Naive thymus-derived CD4-positive, alpha-beta T cell (primary cell): ENCODE data around the gene PPM1H. TPM values are rescaled to one million over a fixed set of nuclear protein-coding genes. Genes with fewer than 3 reads are reported as not detected.
A peak's percentile ranks its signal among the peaks of the same experiment; 100 is the strongest.

ENCODE experiments used
- ATAC-seq: fragments of 150-1000 bp; cut with Tn5 transposase; 2 replicates; pipeline ENCODE4 v1.10.0; 2021; ENCODE audit warnings: mild to moderate bottlenecking, moderate library complexity
- CTCF ChIA-PET: fragments of 350-600 bp; sonication (Branson Sonifier 250); formaldehyde crosslinking; loops from one replicate; lab custom pipeline; 2021; ENCODE audit warnings: antibody characterized with exemption; lab: Charles Lee
- POLR2A ChIA-PET: fragments of 350-600 bp; sonication (Branson Sonifier 250); formaldehyde crosslinking; loops from one replicate; lab custom pipeline; 2021; ENCODE audit warnings: antibody characterized with exemption, inconsistent platforms; lab: Charles Lee
- DNase-seq, 9 donors: peaks; one replicate each; pipeline versions ENCODE4 v3.0.0 to v3.0.0-alpha.2; 2020 to 2022; ENCODE audit warnings: mixed read lengths in 1 of 9
- H3K27ac ChIP-seq: one replicate; pipeline ENCODE4 v1.7.0; 2013; ENCODE audit warnings: mild to moderate bottlenecking, low read depth, low read length, moderate library complexity
- H3K27me3 ChIP-seq, 2 donors: one replicate each; pipeline ENCODE4 v1.7.0; 2013; ENCODE audit warnings: low read length in 2 of 2, mild to moderate bottlenecking in 2 of 2, moderate library complexity in 2 of 2; ENCODE audit not compliant: control insufficient read depth in 2 of 2, insufficient read depth in 2 of 2
- H3K36me3 ChIP-seq, 3 experiments: 1 replicate in 2 of 3; 2 replicates in 1 of 3; pipeline ENCODE4 v1.7.0; 2013; ENCODE audit warnings: low read length in 3 of 3, mild to moderate bottlenecking in 3 of 3, moderate library complexity in 1 of 3; ENCODE audit not compliant: insufficient read depth in 3 of 3, control insufficient read depth in 2 of 3
- H3K4me1 ChIP-seq, 2 donors: one replicate each; pipeline ENCODE4 v1.7.0; 2013; ENCODE audit warnings: low read length in 2 of 2, mild to moderate bottlenecking in 2 of 2, moderate library complexity in 1 of 2; ENCODE audit not compliant: control insufficient read depth in 2 of 2, insufficient read depth in 2 of 2
- H3K4me3 ChIP-seq: 2 replicates; pipeline ENCODE4 v1.7.0; 2013; ENCODE audit warnings: mild to moderate bottlenecking, low read length
- H3K9me3 ChIP-seq, 3 experiments: 1 replicate in 2 of 3; 2 replicates in 1 of 3; pipeline ENCODE4 v1.7.0; 2013; ENCODE audit warnings: low read length in 3 of 3; ENCODE audit not compliant: control insufficient read depth in 2 of 3
- H3K27ac Mint-ChIP-seq, 9 donors: one replicate each; pipeline ENCODE4 v1.8.0; 2020 to 2022; ENCODE audit warnings: mixed read lengths in 9 of 9, mild to moderate bottlenecking in 8 of 9, moderate library complexity in 5 of 9, inconsistent platforms in 2 of 9
- H3K27me3 Mint-ChIP-seq, 5 donors: one replicate each; pipeline ENCODE4 v1.8.0; 2021 to 2022; ENCODE audit warnings: mixed read lengths in 5 of 5, mild to moderate bottlenecking in 1 of 5
- H3K36me3 Mint-ChIP-seq, 5 donors: one replicate each; pipeline ENCODE4 v1.8.0; 2020 to 2022; ENCODE audit warnings: mixed read lengths in 5 of 5, mild to moderate bottlenecking in 3 of 5, inconsistent platforms in 1 of 5
- H3K4me1 Mint-ChIP-seq, 7 donors: one replicate each; pipeline ENCODE4 v1.8.0; 2020 to 2022; ENCODE audit warnings: mixed read lengths in 7 of 7, mild to moderate bottlenecking in 3 of 7, inconsistent platforms in 1 of 7
- H3K4me3 Mint-ChIP-seq, 10 donors: one replicate each; pipeline ENCODE4 v1.8.0; 2020 to 2022; ENCODE audit warnings: mild to moderate bottlenecking in 10 of 10, mixed read lengths in 10 of 10, moderate library complexity in 6 of 10, inconsistent platforms in 2 of 10
- H3K9me3 Mint-ChIP-seq, 11 donors: one replicate each; pipeline ENCODE4 v1.8.0; 2020 to 2022; ENCODE audit warnings: mixed read lengths in 11 of 11, mild to moderate bottlenecking in 4 of 11, inconsistent platforms in 1 of 11, moderate library complexity in 1 of 11
- intact Hi-C, 2 donors: fragments of 100-400 bp; cut with micrococcal nuclease; formaldehyde crosslinking; loops; one replicate each; pipeline ENCODE4 v1.15.1; 2023
- polyA plus RNA-seq, 2 donors: library from polyadenylated mRNA; unstranded; fragments of 300-500 nt; fragmentation: Illumina TruSeq; gene quantifications; one replicate each; pipeline ENCODE4 v1.2.3, GENCODE V29; 2021
- total RNA-seq, 6 experiments: library from RNA in 5 of 6; stranded (reverse) in 5 of 6; gene quantifications; 1 replicate in 5 of 6; 2 replicates in 1 of 6; pipeline ENCODE4 v1.2.3 and lab custom pipeline; 2021 to 2026

The PPM1H gene
- total and polyA plus RNA-seq, 7 experiments from 2014 or later: 0.08 to 2.1 (median 0.34) TPM; not detected in 4

DNA sequence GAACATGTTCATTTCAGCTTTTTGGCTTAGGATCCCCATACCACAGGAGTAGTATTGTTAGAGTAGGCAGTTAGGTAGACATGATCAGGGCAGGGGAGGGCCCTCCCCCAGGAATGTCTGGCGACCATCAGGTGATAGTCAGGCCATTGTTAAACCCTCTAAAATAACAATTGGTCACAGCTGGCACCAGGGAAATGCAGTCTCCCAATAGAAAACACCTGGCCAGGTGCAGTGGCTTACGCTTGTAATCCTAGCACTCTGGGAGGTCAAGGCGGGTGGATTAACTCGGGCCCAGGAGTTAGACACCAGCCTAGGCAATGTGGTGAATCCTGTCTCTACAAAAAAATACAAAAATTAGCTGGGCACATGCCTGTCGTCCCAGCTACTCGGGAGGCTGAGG lies 281.2 kb downstream of the PPM1H start:
- Histone ChIP-seq H3K27ac (no peak overlapping the region), H3K27me3 (no peaks in the 10 kb centered on the region), H3K4me3 (no peak overlapping the region), H3K4me1 (peaks cover 0 to 4% of the 10 kb centered on the region in 2 donors), H3K36me3 (no peaks in the 10 kb centered on the region), H3K9me3 (no peaks in the 10 kb centered on the region)
- intact Hi-C loops: no loop called here
- Mint-ChIP-seq H3K36me3 (no peaks in the 10 kb centered on the region), H3K4me3 (no peak overlapping the region), H3K27ac (no peak overlapping the region), H3K4me1 (peaks cover 0 to 8% (median 4%) of the 10 kb centered on the region in 7 donors), H3K27me3 (peaks cover 0 to 30% (median 21%) of the 10 kb centered on the region in 5 donors), H3K9me3 (peaks cover 0 to 3% (median 0%) of the 10 kb centered on the region in 11 donors)
- POLR2A ChIA-PET: no interaction called here
- CTCF ChIA-PET: no interaction called here
- DNase-seq: no peak
- ATAC-seq: no peak

DNA sequence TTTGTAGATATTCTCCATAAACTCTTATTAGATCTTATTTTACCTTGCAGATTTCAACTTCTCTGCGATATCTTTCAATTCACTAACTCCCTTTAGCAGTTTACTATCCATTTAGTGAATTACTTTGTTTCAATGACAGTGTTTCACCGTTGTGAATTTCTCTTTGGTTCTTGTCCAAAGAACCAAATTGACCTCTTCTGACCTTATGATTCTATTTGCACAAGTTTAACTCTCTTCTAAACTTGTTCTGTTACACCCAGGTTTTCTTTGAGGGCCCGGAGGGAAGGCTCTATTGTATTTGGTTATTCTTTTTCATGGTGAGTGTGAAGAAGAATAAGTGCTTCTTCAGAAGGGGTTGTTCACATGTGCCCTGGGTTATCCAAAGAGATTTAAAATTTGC lies 281.6 kb downstream of the PPM1H start:
- H3K36me3 Mint-ChIP-seq: no peaks in the 10 kb centered on the region
- Histone ChIP-seq H3K36me3 (no peaks in the 10 kb centered on the region), H3K27ac (no peak overlapping the region), H3K4me3 (no peak overlapping the region), H3K4me1 (peaks cover 0 to 4% of the 10 kb centered on the region in 2 donors), H3K9me3 (no peaks in the 10 kb centered on the region), H3K27me3 (no peaks in the 10 kb centered on the region)
- peaks cover 0 to 27% (median 21%) of the 10 kb centered on the region in 5 donors for H3K27me3 Mint-ChIP-seq
- peaks cover 0 to 8% (median 4%) of the 10 kb centered on the region in 7 donors for H3K4me1 Mint-ChIP-seq
- H3K4me3 Mint-ChIP-seq: no peak overlapping the region
- no peak for DNase-seq
- H3K27ac Mint-ChIP-seq: no peak overlapping the region
- ChIA-PET CTCF (interaction anchor here (0.6 to 0.7 kb wide), 2 partner anchors 376 to 404 kb away, joined by 3 read pairs; no protein-coding TSS in a partner anchor), POLR2A (no interaction called here)
- intact Hi-C loops: no loop called here
- ATAC-seq: no peak
- H3K9me3 Mint-ChIP-seq: peaks cover 0 to 3% (median 0%) of the 10 kb centered on the region in 11 donors

DNA sequence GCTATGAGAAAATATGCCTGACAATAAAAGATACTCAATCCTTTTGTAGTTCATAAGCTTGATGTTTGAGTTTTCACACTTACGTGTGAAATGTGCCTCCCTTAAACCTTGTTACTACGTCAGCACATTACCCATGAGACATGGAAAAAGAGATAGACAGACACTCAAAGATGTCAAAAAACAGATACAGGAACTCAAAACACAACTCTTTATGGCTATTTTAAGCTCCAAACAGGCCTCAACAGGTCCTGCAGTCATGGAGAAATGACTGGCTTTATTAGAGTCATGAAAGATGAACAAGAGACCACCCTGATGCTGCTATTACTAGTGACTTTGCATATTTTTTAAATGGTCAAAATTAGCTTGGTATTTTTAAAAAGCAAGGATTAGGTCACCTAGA lies 283.8 kb downstream of the PPM1H start:
- H3K27me3 Mint-ChIP-seq: peaks cover 0 to 21% (median 15%) of the 10 kb centered on the region in 5 donors
- peaks cover 0 to 8% (median 4%) of the 10 kb centered on the region in 7 donors for H3K4me1 Mint-ChIP-seq
- Histone ChIP-seq H3K4me3 (no peak overlapping the region), H3K27me3 (no peaks in the 10 kb centered on the region), H3K4me1 (peaks cover 0 to 4% of the 10 kb centered on the region in 2 donors), H3K27ac (no peak overlapping the region), H3K36me3 (no peaks in the 10 kb centered on the region), H3K9me3 (no peaks in the 10 kb centered on the region)
- ChIA-PET POLR2A (no interaction called here), CTCF (no interaction called here)
- ATAC-seq: no peak
- DNase-seq: no peak
- H3K9me3 Mint-ChIP-seq: peaks cover 0 to 4% (median 0%) of the 10 kb centered on the region in 11 donors
- no peak overlapping the region for H3K4me3 Mint-ChIP-seq
- H3K36me3 Mint-ChIP-seq: no peaks in the 10 kb centered on the region
- H3K27ac Mint-ChIP-seq: no peak overlapping the region
- intact Hi-C loops: no loop called here

DNA sequence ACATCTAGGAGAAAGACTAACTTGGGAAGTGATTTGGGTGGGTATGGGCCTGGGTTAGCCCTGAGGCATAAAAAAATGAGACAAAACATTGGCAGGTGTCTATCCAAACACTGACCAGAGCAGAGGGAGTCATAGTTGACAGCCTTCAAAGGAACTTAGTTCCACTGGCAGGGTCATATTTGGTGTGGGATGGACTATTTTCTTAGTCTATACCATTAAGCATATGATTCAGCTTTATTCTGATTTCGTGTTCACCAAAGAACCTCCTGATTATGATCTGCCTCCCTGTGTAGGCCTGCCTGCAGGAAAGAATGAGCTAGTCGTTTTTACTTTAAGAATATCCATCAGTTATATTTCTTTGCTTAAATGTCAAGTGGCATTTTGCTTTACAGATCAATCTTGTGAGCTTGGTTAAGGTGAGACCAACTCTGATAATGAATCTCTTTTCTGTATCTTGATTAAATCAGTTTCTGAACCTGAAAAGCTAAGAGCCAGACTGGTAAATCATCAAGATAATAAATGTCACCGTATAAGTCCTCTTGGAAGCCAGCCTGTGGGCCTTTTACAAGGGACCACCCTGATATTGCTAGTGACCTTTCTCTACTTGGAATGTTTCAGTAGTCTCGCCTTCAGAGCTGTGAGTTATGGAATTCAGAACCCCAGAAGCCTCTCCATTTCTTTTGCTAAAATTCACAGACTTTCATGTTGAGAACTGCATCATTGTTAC lies 285.4 kb downstream of the PPM1H start:
- Mint-ChIP-seq H3K4me3 (no peak overlapping the region), H3K4me1 (peaks cover 0 to 4% (median 3%) of the 10 kb centered on the region in 7 donors), H3K27ac (peak overlapping the region in 1 of 9 donors; percentile 59), H3K36me3 (no peaks in the 10 kb centered on the region), H3K9me3 (peaks cover 0 to 4% (median 0%) of the 10 kb centered on the region in 11 donors), H3K27me3 (peaks cover 0 to 12% (median 8%) of the 10 kb centered on the region in 5 donors)
- CTCF ChIA-PET: no interaction called here
- Histone ChIP-seq H3K27ac (no peak overlapping the region), H3K36me3 (no peaks in the 10 kb centered on the region), H3K4me1 (peaks cover 0 to 4% of the 10 kb centered on the region in 2 donors), H3K9me3 (no peaks in the 10 kb centered on the region), H3K27me3 (no peaks in the 10 kb centered on the region), H3K4me3 (no peak overlapping the region)
- DNase-seq (no peak), ATAC-seq (no peak)
- intact Hi-C loops: no loop called here
- POLR2A ChIA-PET: no interaction called here

DNA sequence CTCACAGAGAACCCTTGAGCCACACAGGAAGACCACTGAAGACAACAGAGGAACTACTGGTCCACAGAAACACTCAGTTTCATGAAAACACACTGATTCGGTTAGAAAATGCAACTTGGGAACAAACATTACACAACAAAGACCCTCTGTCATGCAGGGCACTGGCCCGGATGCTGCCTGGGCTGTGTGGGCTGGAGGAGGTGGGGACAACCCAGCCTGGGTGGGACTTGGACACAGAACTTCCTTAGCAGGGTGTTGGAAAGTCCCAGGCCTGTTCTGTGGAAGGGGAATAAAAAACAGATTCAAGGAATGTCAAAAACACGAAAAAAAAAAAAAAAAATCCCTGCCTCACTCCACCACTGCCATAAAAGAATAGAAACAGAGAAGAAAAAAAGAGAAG lies 287.4 kb downstream of the PPM1H start:
- no peaks in the 10 kb centered on the region for H3K36me3 ChIP-seq
- no peak overlapping the region for H3K4me3 ChIP-seq
- H3K9me3 Mint-ChIP-seq: peaks cover 0 to 4% (median 0%) of the 10 kb centered on the region in 11 donors
- ChIA-PET POLR2A (no interaction called here), CTCF (no interaction called here)
- no peak overlapping the region for H3K27ac Mint-ChIP-seq
- H3K9me3 ChIP-seq: no peaks in the 10 kb centered on the region
- H3K4me1 ChIP-seq: no peaks in the 10 kb centered on the region
- intact Hi-C loops: no loop called here
- peaks cover 0 to 2% (median 0%) of the 10 kb centered on the region in 7 donors for H3K4me1 Mint-ChIP-seq
- peaks cover 0 to 5% (median 0%) of the 10 kb centered on the region in 5 donors for H3K27me3 Mint-ChIP-seq
- no peak for DNase-seq
- no peaks in the 10 kb centered on the region for H3K36me3 Mint-ChIP-seq
- no peak overlapping the region for H3K27ac ChIP-seq
- no peak overlapping the region for H3K4me3 Mint-ChIP-seq
- H3K27me3 ChIP-seq: no peaks in the 10 kb centered on the region
- no peak for ATAC-seq

DNA sequence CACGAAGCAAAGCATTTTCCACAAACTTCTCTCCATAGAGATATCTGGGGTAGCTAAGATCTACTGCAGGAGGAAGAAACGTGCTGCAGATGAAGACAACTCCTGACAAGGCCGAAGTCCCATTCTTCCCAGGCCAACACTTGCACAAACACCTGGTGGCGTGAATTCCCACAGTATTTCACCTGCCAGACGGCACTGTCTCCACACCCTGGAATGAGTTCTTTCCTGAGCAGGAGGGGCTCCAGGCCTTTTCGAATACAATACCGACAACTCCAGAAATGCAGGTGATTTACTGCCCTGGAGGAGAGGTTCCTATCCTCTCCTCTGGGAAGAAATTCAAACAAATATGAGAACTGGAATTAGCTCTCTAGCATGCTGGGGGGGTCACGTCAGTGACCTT lies 288.4 kb downstream of the PPM1H start:
- CTCF ChIA-PET: no interaction called here
- POLR2A ChIA-PET: no interaction called here
- Histone ChIP-seq H3K4me1 (peaks cover 0 to 4% of the 10 kb centered on the region in 2 donors), H3K9me3 (no peaks in the 10 kb centered on the region), H3K27ac (no peak overlapping the region), H3K36me3 (no peaks in the 10 kb centered on the region), H3K27me3 (no peaks in the 10 kb centered on the region), H3K4me3 (no peak overlapping the region)
- DNase-seq (no peak), ATAC-seq (no peak)
- Mint-ChIP-seq H3K9me3 (peaks cover 0 to 4% (median 0%) of the 10 kb centered on the region in 11 donors), H3K4me1 (peaks cover 0 to 5% (median 0%) of the 10 kb centered on the region in 7 donors), H3K4me3 (no peak overlapping the region), H3K27ac (no peak overlapping the region), H3K36me3 (no peaks in the 10 kb centered on the region), H3K27me3 (peaks cover 0 to 5% (median 0%) of the 10 kb centered on the region in 5 donors)
- intact Hi-C loops: no loop called here

DNA sequence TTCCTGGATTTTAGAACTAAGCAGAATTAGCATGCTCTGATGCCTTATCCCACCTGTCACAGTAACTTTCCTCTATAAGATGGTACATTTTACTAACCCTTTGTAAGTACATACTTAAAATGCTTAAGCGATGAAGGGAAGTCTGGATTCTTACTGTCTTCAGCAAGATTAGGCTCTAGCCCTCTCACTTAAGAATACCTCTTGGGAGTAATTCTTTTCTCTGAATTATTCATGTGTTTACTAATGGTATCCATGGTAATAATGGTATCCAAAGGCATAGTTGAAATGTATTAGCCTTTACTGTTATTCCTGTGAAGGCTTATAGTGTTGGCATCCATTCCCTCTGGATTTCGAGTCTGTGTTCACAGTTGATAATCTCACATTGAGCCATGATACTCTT lies 291.5 kb downstream of the PPM1H start:
- Mint-ChIP-seq H3K4me3 (no peak overlapping the region), H3K27me3 (peaks cover 0 to 4% (median 0%) of the 10 kb centered on the region in 5 donors), H3K4me1 (peaks cover 0 to 14% (median 6%) of the 10 kb centered on the region in 7 donors), H3K27ac (no peak overlapping the region), H3K9me3 (peaks cover 0 to 4% (median 0%) of the 10 kb centered on the region in 11 donors), H3K36me3 (no peaks in the 10 kb centered on the region)
- ATAC-seq: no peak
- Histone ChIP-seq H3K4me3 (no peak overlapping the region), H3K9me3 (no peaks in the 10 kb centered on the region), H3K4me1 (peaks cover 0 to 12% of the 10 kb centered on the region in 2 donors), H3K36me3 (no peaks in the 10 kb centered on the region), H3K27me3 (no peaks in the 10 kb centered on the region), H3K27ac (no peak overlapping the region)
- no peak for DNase-seq
- intact Hi-C loops: no loop called here
- ChIA-PET CTCF (no interaction called here), POLR2A (no interaction called here)
